ENCODE measurements around the gene IREB2.
A peak's percentile ranks its signal among the peaks of the same experiment; 100 is the strongest.
"Not testable (repeated sequence)": the region's sequence is repeated elsewhere in the genome, so short reads cannot be mapped to it uniquely, and the experiment has no call there.

The IREB2 gene

GRCh38 chr15:78481917-78482316, 43.9 kb downstream of the IREB2 start:
- DNase-seq: no peak

- DNase-seq: no peak
Observed at GRCh38 chr15:78492872-78493271, 54.9 kb downstream of the IREB2 start.

GRCh38 chr15:78501857-78502256, 63.8 kb downstream of the IREB2 start:
- DNase-seq: no peak

- DNase-seq: no peak
Observed at GRCh38 chr15:78502641-78503040, 64.6 kb downstream of the IREB2 start.

- peak; percentile 88 to 96 for DNase-seq
Observed at GRCh38 chr15:78506971-78507830, 69.2 kb downstream of the IREB2 start, which contains the start of gene HYKK. TSS of gene HYKK (plus strand) at chr15:78507577. CDS start at chr15:78513089, 5,512 bp downstream.

- no peak for DNase-seq
Observed at GRCh38 chr15:78507831-78508160, 69.8 kb downstream of the IREB2 start.

- DNase-seq: no peak
Observed at GRCh38 chr15:78508272-78508671, 70.3 kb downstream of the IREB2 start.

GRCh38 chr15:78509726-78510312, 71.8 kb downstream of the IREB2 start:
- no peak for DNase-seq

GRCh38 chr15:78520035-78520434, 82.0 kb downstream of the IREB2 start:
- DNase-seq: not testable (repeated sequence)

- DNase-seq: no peak
Observed at GRCh38 chr15:78524230-78524629, 86.2 kb downstream of the IREB2 start.

GRCh38 chr15:78527325-78527724, 89.3 kb downstream of the IREB2 start:
- DNase-seq: no peak

GRCh38 chr15:78533331-78533730, 95.3 kb downstream of the IREB2 start:
- DNase-seq: no peak

GRCh38 chr15:78536134-78536533, 98.1 kb downstream of the IREB2 start:
- no peak for DNase-seq

- no peak for DNase-seq
Observed at GRCh38 chr15:78537266-78537905, 99.4 kb downstream of the IREB2 start.

- no peak for DNase-seq
Observed at GRCh38 chr15:78538358-78538757, 100.3 kb downstream of the IREB2 start.

GRCh38 chr15:78539464-78540140, 101.6 kb downstream of the IREB2 start:
- DNase-seq: not testable (repeated sequence)

- DNase-seq: peak; percentile 65 to 89
Observed at GRCh38 chr15:78540141-78540870, 102.3 kb downstream of the IREB2 start, which contains the start of gene PSMA4. TSS of gene PSMA4 (plus strand) at chr15:78540444. CDS start at chr15:78541928, 1,484 bp downstream.

- no peak for DNase-seq
Observed at GRCh38 chr15:78540871-78541743, 103.1 kb downstream of the IREB2 start.

GRCh38 chr15:78541744-78542034, 103.7 kb downstream of the IREB2 start:
- DNase-seq: no peak

GRCh38 chr15:78542647-78543046, 104.6 kb downstream of the IREB2 start:
- no peak for DNase-seq

GRCh38 chr15:78550194-78550593, 112.2 kb downstream of the IREB2 start:
- no peak for DNase-seq

GRCh38 chr15:78550815-78551214, 112.8 kb downstream of the IREB2 start:
- no peak for DNase-seq
